ENCODE data around the gene CLMN. TPM values are rescaled to one million over a fixed set of nuclear protein-coding genes. Genes with fewer than 3 reads are reported as not detected.
"Not testable (repeated sequence)": the region's sequence is repeated elsewhere in the genome, so short reads cannot be mapped to it uniquely, and the experiment has no call there.

Gene CLMN
- total RNA-seq, 1 donor from 2014 or later = 9.6 TPM

DNA sequence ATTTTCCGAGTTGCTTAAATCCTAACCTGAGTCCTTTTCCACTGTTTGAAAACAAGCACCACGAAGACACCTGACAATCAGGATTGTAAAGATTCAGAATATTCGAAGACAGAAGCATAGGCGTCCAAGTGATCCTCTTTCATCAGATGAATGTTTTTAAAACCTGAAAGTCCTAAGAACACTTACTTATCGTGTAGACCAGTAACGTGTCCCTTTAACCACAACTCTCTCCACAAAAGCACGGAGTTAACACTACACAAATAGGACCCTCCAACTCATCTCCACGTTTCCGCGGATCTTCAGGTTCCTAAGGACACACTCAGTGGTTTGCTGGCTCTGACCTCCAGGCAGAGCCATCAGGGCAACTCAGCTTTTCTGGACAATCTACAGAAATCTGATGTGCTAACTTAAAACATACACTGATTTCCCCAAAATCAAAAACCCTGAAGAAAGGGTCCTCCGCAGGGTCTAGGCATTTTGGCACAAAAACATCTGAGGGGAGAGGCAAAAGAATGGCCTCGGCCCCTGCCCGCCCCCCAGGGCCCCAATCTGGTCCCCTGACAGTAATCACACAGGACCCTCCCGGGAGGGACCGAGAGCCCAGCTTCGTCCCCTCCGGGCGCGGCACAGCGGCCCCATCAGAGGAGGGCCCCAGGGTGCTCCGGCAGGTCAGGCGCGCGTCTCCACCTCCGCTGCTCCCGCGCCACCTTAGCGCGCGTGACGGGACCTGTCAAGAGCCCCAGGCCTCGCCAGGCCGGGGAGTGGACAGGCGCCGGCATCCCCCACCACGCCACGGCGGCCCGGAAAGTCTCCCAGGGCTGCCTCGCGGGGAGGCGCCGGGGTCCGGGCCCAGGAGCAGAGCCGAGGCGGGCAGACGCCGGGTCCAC is 163.3 kb downstream of the CLMN start:
- ATAC-seq = peak; percentile 43

DNA sequence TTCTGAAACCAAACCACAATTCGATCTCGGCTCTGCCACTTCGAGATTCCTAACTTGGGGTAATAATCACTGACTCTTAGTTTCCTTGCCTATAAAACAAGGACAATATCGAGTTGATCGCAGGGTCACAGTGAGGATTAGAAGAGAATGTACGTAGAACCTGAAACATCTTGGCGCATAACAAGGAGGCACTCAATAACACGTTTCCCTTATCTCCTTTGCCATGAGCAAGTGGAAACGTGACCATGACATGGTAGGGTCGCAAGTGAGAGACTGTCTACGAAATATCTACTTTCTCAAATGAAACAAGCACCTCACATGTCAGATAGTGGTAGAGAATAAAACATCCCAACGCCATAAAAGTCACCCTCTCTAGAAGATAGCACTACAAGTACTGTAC is 164.7 kb downstream of the CLMN start:
- no peak for ATAC-seq

DNA sequence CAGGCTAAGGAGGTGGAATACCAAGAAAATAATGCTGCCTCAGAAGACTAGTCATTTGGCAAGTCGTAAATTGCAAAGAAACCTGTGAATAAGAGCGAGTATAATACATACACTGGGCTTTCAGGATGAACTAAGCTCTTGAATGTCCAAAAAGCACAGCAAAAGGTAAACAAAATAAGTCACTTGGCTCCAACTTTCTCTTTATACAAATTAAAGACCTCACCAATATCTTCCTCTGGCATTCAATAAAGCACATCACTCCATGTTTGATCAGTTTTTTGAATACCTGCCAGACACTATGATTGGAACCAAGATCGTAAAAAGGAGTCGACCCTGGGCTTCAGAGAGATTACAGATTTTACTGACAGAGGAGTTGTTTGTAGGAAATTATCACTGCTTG is 165.8 kb downstream of the CLMN start:
- no peak for ATAC-seq

DNA sequence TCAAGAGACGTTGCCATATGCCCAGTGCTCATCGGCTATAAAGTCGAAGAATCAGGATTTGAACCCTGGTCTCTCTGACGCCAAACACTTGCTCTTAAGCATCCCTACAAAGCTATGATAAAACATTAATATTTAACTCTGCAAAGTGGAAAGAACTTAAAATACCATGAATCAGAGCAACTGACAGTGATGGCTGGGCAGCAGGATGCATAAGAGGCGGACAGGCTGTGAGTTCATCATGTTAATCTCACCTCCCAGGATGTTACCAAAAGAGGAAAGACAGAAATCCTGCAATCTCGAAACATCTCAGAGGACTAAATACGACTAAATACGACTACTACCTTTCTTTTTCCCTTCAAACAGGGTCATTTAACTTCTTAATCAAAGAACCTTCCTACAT is 168.1 kb downstream of the CLMN start:
- no peak for ATAC-seq

DNA sequence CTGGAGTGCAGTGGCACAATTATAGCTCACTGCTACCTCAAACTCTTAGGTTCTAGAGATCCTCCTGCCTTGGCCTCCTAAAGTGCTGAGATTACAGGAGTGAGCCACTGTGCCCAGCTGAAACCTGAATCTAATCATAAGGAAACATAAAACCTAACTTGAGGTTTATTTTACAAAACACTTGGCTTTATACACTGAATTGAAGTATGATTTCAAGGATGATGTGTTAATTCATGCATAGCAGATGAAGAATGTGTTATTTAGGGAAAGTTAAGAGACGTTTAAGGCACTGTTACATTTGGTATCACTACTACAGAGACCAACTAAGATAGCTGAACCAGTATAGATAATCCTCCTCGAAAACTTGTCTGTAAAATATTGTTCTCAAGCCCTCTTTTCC is 168.8 kb downstream of the CLMN start:
- ATAC-seq = no peak

DNA sequence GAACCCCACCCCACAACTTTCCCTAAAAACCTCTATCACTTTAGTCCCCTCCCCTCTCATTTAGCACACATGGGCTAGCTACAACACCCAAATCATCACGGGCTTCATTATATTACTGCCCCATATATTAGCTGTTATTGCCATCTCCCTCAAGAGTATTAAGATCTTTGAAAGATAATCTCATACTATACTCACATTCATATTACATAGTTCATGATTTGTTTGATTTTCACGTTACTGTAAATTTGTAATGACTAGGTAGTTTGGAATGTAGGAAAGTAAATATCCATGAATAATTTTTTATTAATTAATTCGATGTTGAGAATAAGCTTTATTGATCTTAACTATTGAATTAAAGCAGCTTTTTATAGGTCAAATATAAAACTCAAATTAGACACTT is 170.3 kb downstream of the CLMN start:
- no peak for ATAC-seq

DNA sequence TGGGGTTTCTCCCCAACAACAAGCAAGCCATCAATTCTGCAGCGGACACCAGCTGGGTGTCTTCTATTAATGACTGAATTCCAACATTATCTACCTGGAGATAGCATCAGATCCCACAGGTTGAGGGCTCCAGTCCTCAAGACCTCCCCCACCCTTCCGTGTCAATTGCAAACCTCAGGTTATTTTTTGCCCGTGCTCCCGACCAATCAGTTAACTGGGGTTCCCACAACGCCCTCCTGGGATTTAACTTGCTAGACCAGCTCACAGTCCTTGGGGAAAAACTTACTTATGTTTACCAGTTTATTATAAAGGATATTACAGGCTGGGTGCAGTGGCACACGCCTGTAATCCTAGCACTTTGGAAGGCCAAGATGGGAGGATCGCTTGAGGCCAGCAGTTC is 172.1 kb downstream of the CLMN start:
- ATAC-seq = no peak

DNA sequence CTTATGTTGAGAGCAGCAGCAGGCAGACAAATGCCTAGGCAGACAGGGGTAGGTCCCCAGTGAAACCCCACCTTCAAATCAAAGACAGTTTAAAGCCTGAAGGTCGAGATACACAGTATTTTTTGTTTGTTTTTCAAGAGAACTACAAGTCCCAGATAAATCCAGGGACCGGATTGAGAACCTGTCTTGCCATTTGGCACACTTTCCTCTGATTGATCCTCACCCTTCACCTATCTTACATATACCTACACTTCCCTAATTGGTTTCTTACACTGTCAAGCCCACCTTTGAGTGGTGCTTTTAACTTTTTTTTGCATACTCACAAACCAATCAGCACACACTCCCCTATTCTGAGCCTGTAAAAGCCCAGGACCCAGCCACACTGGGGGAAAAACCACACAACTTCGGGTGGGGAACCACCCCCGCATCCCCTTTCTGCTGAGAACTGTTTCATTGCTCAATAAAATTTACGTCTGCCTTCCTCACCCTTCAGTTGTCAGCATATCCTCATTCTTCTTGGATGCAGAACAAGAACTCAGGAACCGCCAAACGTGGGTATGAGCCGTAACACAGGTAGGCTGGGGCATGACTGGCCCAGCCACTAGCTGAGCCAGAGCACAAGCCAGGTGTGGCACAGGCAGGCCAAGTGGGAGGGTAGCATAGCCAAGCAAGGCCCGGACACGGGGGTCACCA is 173.5 kb downstream of the CLMN start:
- peak; percentile 97 for ATAC-seq

DNA sequence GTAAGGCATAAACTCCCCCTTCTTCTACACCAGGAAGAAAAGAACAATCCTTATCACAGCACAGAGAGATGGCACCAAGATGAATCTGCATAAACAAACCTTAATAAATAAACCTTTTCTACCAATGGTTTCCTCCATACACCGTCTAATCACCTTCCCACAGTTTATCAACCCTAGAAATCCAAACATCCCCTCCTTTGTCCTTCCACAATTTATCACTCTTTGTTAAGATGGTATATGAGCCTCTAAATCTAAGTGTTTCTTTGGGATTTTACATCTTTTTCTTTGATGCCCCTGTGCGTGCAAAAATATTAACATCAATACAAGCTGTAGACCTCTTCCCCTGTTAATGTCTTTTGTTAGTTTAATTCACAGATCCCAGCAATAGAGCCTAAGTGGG is 174.9 kb downstream of the CLMN start:
- no peak for ATAC-seq

DNA sequence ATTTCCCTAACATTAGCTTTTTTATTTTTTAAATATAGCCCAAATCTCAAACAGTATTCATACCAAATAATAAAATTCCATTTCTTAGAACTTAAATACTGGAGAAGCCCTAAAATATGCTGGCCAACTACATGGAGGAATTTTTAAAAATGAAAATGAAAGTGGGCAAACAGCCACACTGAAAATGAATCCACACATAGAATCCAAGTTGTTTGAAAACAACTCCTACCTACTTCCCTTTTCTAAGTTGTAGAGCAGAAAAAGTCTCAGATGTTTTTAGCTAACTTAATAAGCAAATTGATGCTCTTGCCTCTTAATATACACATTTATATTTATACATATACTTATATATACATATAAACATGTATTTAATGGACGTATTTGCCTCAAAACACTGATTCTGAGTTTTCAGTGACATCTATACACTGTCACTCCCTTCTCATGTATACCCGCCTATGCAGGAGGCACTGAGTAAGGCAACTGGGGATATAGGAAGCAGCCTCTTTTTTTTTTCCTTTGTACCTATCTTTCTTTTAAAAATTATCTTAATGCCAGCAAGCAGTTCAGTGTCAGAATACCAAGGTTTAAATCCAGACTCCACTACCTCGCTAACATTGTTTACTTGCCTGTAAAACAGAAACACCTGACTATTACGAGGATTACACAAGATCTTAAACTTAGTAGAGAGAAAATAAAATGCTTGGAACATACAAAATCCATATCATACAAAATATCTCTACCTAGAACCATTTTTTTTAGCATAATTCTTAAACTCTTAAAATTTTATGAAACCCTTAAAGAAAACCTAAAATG is 175.7 kb downstream of the CLMN start:
- no peak for ATAC-seq

DNA sequence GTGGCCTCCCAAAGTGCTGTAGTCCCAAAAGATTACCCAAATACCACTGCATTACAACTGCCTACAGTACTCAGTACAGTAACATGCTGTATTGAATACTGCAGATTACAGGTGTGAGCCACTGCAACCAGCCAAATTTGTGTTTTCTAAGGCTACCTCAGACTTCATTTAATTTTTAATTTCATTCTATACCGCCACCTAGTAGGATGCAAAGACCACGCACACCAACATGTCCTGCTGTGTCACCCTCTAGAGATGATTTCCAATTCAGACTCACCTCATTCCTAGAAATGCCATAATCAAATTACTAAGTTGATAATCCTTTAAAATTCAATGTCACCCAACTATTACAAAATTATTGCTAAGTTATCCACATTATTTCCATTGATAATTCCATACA is 177.5 kb downstream of the CLMN start:
- no peak for ATAC-seq

DNA sequence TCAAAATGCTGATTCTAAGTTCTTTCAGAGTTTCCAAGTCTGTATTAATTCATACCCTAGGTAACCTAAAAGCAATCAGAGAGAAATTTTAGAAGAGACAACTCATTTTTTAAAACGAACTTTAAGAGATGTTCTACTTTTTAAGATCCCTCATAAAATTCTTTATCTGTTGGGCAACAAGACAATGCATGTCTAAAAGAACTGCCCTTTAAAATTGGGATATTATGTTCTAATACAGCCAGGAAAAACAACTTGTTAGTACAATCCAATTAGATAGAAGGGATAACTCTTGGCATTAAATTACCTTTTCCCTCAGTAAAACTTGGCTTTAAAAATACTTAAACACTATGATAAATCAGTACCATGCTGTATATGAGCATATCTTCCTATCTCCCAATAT is 178.0 kb downstream of the CLMN start:
- no peak for ATAC-seq

DNA sequence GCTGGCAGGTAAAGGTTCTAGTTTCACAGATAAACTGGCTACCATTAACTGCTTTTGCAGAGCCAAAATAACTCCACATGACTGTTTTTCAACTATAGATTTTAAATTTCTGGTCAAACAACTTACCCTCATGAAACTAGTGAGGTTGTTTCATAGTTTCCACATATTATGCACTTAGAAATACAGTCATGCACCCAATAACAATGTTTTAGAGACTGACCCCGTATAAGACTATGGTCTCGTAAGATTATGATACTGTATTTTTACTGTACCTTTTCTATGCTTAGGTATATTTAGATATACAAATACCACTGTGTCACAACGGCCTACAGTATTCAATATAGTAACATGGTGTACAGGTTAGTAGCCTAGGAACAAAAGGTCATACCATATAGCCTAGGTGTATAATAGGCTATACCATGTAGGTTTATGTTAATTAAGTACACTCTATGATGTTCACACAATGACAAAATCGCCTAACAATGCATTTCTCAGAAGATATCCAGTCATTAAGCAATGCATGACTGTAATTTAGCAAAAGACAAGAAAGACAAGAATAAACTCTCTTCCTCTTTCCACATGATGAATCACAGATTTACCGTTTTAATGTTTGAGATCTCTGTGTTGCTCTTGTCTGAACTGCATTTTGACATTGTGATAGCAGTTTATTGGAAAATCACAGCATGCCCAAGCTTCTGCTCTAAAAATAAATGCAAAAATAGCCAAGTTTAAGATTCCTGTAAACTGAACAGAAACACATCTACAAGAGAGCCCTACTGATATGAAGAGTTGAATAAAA is 179.4 kb downstream of the CLMN start:
- peak; percentile 93 for ATAC-seq

DNA sequence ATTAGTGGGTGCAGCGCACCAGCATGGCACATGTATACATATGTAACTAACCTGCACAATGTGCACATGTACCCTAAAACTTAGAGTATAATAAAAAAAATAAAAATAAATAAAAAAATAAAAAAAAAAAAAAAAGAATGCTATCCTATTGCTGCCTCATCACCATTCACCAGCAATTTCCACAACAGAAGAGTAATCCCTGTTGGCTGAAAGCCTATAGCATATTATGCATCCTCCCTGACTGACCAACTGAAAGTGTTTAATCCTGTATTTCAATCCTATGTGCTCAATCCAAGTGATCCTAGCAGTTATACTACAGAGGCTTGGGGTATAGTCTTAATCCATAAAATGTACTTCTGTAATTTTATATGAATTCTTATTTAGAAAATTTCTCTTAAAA is 180.8 kb downstream of the CLMN start:
- ATAC-seq = peak; percentile 25

DNA sequence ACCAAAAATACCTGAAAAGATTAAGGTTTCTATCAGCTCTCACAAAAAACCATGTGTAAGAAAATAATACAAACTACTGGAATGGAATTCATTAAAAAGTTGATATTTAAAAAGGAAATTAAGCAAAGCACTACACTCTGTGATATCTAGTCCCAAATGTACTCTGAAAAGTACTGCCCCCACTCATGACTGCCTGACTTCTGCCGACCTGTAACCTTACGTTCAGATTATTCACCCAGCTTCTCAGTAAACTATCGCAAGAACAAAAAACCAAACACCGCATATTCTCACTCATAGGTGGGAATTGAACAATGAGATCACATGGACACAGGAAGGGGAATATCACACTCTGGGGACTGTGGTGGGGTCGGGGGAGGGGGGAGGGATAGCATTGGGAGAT is 181.3 kb downstream of the CLMN start:
- ATAC-seq = not testable (repeated sequence)

DNA sequence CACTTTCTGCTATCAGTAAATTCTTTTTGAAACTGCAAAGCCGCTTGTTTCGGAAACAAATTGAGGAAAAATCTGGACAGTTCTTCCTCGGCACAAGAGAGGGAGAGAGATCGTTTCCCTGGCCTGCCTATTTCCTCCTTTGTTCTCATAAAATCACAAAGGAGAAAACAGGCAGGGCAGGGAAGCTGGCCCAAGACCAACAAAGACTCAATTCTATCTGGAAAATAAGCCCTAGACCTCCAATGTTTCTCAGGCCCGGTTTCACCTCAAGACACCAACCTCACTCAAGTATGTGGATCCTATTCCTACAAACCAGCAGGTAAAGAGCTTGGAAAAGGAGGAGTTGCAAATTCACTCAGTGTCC is 181.9 kb downstream of the CLMN start:
- ATAC-seq = no peak

DNA sequence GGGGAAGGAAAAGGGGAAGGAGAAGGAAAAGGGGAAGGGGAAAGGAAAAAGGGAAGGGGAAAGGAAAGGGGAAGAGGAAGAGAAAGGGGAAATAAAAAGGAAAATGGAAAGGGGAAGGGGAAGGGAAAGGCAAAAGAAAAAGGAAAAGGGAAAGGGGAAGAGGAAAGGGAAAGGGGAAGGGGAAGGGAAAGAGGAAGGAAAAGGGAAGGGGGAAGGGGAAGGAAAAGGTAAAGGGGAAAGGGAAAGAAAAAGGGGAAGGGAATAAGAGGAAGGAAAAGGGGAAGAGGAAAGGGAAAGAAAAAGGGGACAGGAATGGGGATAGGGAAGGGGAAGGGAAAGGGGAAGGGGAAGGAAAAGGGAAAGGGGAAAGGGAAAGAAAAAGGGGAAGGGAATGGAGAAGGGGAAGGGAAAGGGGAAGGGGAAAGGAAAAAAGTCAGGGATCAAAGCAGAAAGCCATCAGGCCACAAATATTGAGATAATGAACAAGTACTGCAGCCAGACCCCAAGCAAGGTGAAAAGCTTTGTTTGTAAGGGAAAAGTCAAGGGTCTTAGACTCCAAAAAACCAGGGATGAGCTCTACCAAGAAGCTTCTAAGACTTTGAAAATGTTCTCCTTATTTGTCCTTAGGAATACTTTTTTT is 182.4 kb downstream of the CLMN start:
- ATAC-seq = no peak

DNA sequence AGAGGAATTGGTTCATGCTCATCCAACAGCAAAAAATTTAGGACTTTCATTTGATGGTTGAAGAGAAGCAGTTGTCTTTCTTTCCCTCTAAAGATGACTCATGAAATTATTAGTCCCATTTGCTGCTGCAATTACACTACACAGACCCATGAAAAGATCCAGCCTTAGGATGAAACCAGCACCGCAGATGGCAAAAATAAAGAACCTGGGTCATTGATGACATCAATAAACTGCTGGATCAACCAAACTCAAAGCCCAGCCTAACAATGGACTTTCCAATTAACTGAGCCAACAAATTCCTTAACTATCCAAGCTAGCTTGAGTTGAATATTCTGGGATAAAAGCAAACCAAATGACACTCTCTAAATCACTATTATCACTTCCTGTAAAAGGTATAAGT is 183.1 kb downstream of the CLMN start:
- ATAC-seq = no peak

DNA sequence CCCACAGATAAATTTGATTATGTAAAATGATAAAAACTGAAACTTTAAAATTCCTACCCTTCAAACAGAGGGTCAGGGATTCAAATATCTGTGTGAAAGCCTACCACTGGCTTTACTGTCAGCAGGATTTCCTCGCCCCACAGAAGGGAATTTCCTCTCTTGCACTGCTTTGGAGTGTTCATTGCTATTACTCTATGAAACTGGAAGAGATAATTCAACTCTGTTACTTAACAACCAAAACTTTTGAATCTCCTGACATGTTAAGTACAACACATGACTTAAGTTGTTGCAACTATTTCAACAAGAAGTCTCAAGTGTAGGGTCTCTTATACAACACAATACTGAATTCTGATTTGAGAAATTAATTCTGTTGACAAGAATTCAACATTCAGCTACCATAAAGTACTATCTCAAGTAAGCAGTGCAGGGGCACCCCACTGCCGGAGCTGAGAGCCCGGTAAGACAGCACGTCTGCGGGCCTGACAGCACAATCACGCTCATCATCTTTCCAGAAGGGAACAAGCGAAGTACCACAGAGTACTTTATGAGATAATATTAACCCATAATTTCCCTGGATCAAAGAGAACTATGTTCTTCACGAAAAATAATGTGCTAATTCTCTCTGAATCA is 185.3 kb downstream of the CLMN start:
- no peak for ATAC-seq

DNA sequence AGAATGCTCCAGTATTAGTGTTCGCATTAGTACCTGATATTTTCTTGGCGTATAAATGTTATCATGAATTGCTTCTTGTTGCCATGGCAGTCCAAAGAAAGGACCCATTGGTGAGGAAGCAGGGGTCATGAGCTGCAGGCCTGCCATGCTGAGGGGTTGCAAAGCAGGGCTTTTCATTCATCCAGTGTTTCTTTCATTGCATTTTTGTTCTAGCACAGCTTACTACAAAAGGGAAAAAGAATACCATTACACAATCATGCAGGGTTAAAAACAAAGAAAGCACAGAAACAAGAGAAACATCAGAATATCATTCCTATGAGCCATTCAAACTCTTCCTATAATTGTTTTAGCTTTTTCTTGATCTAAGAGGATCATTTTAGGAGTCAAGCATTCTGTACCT is 186.4 kb downstream of the CLMN start:
- no peak for ATAC-seq

DNA sequence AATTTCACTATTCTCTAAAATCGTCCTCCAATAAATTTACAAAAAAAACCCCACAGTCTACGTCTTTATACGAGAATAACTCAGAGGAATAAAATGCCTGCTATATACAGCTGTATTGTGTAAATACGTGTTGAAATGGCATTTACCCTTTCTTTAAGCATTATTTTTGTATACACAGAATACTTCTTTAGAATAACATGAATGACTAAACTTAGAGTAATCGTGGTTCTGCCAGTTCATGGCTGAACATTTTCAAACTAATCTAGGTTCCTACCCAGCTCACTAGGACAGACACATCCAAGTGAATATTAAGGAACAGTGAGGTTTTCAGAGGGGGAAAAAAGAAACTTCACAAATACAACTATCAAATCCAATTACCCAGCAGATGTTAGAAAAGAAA is 186.9 kb downstream of the CLMN start:
- ATAC-seq = no peak
